Panc1 (cell line): ENCODE data around the gene KRTAP5-10. TPM values are rescaled to one million over a fixed set of nuclear protein-coding genes. Genes with fewer than 3 reads are reported as not detected.

Source experiments
- ATAC-seq: fragments of 200-7000 bp; cut with Tn5 transposase; 2 replicates; pipeline ENCODE4 v1.9.1; 2020; ENCODE audit warnings: mild to moderate bottlenecking, moderate library complexity
- BruUV-seq: library from RNA; stranded (reverse); fragments of 400-500 nt; replicated peaks from 2 replicates; lab custom pipeline; 2021; lab: Mats Ljungman, UMichigan
- CTCF ChIA-PET: fragments of 300-600 bp; sonication (Branson Sonifier 250); formaldehyde crosslinking; loops from one replicate; lab custom pipeline; 2022; ENCODE audit warnings: antibody characterized with exemption; lab: Charles Lee
- POLR2A ChIA-PET: fragments of 300-600 bp; sonication (Branson Sonifier 250); formaldehyde crosslinking; loops from one replicate; lab custom pipeline; 2022; ENCODE audit warnings: antibody characterized with exemption; lab: Charles Lee
- DNase-seq: peaks from one replicate; pipeline ENCODE4 v3.0.0-alpha.2; 2010; ENCODE audit warnings: low read depth, low spot score
- H3K27ac ChIP-seq: 2 replicates; pipeline ENCODE4 v1.5.1; 2011; ENCODE audit warnings: mild to moderate bottlenecking, low read length, inconsistent platforms
- H3K27me3 ChIP-seq: fragments of 200-500 bp; sonication (Bioruptor generic); 2 replicates; pipeline ENCODE4 v1.6.0; 2014; ENCODE audit warnings: low read length, inconsistent platforms; ENCODE audit not compliant: control insufficient read depth, insufficient read depth
- H3K36me3 ChIP-seq: fragments of 200-500 bp; sonication (Bioruptor generic); 2 replicates; pipeline ENCODE4 v1.5.1; 2014; ENCODE audit warnings: inconsistent platforms, mild to moderate bottlenecking, low read length, moderate library complexity; ENCODE audit not compliant: control insufficient read depth, insufficient read depth
- H3K4me1 ChIP-seq: 2 replicates; pipeline ENCODE4 v1.5.1; 2011; ENCODE audit warnings: inconsistent platforms, mild to moderate bottlenecking, low read length, moderate library complexity; ENCODE audit not compliant: control insufficient read depth, insufficient read depth
- H3K4me3 ChIP-seq, 2 experiments: 2 replicates each; pipeline ENCODE4 v1.5.1; 2011 to 2012; ENCODE audit warnings: low read depth in 2 of 2, low read length in 2 of 2, mild to moderate bottlenecking in 2 of 2, inconsistent platforms in 1 of 2, moderate library complexity in 1 of 2
- H3K9me3 ChIP-seq: fragments of 200-500 bp; sonication (Bioruptor generic); 2 replicates; pipeline ENCODE4 v1.5.1; 2014; ENCODE audit warnings: low read depth, mild to moderate bottlenecking, inconsistent platforms, low read length, moderate library complexity; ENCODE audit not compliant: control insufficient read depth, insufficient read depth
- CTCF ChIP-seq: fragments of 450-650 bp; IDR thresholded peaks from 2 replicates; pipeline ENCODE4 v1.5.1; 2017; ENCODE audit warnings: mild to moderate bottlenecking
- POLR2AphosphoS5 ChIP-seq: IDR thresholded peaks from 2 replicates; pipeline ENCODE4 v1.6.1; 2012; ENCODE audit warnings: mild to moderate bottlenecking, low read depth, low read length, moderate library complexity
- SIN3A ChIP-seq: IDR thresholded peaks from 2 replicates; pipeline ENCODE4 v1.6.1; 2012; ENCODE audit warnings: low read depth, mild to moderate bottlenecking, low read length, moderate library complexity, borderline replicate concordance; ENCODE audit not compliant: insufficient read depth
- TCF7L2 ChIP-seq: IDR thresholded peaks from 2 replicates; pipeline ENCODE4 v1.6.1; 2011; ENCODE audit warnings: mild to moderate bottlenecking, low read depth, low read length, inconsistent platforms
- in situ Hi-C: cut with HindIII; loops from 2 replicates; pipeline ENCODE4 v1.10.0; 2016; ENCODE audit warnings: low sequenced_read_pairs, low pct_unique_long_range_greater_than_20kb
- intact Hi-C: fragments of 100-400 bp; cut with micrococcal nuclease; formaldehyde crosslinking; loops from one replicate; pipeline ENCODE4 v1.10.0; 2022; ENCODE audit not compliant: unreplicated experiment
- total RNA-seq: library from RNA; stranded (reverse); gene quantifications from one replicate; pipeline ENCODE4 v1.2.1, GENCODE V29; 2021; ENCODE audit not compliant: unreplicated experiment
- TF ChIP-seq, protein P1 (sequence below), 2 experiments: IDR thresholded peaks; 2 replicates each; pipeline ENCODE4 v1.6.1; 2011 to 2012; ENCODE audit warnings: low read depth in 2 of 2, control low read depth in 1 of 2, low read length in 1 of 2, mild to moderate bottlenecking in 1 of 2, moderate library complexity in 1 of 2; ENCODE audit not compliant: insufficient read depth in 1 of 2

The KRTAP5-10 gene
- total RNA-seq, 1 experiment from 2014 or later = not detected

DNA sequence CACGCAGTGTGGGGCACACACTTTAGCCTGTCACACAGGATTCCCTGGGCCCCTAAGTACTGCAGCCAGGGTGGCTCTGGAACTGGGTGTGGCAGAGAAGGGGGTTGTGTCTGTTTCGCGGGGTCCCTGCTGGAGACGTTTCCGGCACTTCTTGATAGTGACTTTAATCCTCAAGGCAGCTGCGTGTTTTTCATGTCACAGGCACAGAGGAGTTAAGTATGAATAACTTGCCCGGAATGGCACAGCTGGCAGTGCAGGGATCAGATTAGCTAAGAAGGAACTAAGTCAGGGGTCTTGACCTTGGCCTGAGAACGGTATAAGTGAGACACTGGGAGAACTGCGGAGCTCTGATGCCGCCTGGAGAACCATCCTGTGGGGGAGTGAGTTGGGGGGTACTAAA is 45.8 kb upstream of the KRTAP5-10 start:
- no peak for ATAC-seq
- POLR2A ChIA-PET = no interaction called here
- intact Hi-C loops (no loop called here), in situ Hi-C loops (no loop called here)
- Histone ChIP-seq H3K27ac (no peak overlapping the region), H3K4me1 (no peaks in the 10 kb centered on the region), H3K9me3 (no peaks in the 10 kb centered on the region), H3K4me3 (no peak overlapping the region), H3K27me3 (no peaks in the 10 kb centered on the region), H3K36me3 (no peaks in the 10 kb centered on the region)
- CTCF ChIA-PET = no interaction called here
- TF ChIP-seq POLR2AphosphoS5 = no peak
- TF ChIP-seq, protein P1, sequence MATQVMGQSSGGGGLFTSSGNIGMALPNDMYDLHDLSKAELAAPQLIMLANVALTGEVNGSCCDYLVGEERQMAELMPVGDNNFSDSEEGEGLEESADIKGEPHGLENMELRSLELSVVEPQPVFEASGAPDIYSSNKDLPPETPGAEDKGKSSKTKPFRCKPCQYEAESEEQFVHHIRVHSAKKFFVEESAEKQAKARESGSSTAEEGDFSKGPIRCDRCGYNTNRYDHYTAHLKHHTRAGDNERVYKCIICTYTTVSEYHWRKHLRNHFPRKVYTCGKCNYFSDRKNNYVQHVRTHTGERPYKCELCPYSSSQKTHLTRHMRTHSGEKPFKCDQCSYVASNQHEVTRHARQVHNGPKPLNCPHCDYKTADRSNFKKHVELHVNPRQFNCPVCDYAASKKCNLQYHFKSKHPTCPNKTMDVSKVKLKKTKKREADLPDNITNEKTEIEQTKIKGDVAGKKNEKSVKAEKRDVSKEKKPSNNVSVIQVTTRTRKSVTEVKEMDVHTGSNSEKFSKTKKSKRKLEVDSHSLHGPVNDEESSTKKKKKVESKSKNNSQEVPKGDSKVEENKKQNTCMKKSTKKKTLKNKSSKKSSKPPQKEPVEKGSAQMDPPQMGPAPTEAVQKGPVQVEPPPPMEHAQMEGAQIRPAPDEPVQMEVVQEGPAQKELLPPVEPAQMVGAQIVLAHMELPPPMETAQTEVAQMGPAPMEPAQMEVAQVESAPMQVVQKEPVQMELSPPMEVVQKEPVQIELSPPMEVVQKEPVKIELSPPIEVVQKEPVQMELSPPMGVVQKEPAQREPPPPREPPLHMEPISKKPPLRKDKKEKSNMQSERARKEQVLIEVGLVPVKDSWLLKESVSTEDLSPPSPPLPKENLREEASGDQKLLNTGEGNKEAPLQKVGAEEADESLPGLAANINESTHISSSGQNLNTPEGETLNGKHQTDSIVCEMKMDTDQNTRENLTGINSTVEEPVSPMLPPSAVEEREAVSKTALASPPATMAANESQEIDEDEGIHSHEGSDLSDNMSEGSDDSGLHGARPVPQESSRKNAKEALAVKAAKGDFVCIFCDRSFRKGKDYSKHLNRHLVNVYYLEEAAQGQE (IDR thresholded peaks at IDR 0.05; ENCODE audit: insufficient read depth in 1 of 2, low read depth in 2 of 2, low read length in 1 of 2) = no peak
- TF ChIP-seq TCF7L2 = no peak
- no peak for TF ChIP-seq CTCF
- BruUV-seq = no TSS peak
- DNase-seq = no peak

DNA sequence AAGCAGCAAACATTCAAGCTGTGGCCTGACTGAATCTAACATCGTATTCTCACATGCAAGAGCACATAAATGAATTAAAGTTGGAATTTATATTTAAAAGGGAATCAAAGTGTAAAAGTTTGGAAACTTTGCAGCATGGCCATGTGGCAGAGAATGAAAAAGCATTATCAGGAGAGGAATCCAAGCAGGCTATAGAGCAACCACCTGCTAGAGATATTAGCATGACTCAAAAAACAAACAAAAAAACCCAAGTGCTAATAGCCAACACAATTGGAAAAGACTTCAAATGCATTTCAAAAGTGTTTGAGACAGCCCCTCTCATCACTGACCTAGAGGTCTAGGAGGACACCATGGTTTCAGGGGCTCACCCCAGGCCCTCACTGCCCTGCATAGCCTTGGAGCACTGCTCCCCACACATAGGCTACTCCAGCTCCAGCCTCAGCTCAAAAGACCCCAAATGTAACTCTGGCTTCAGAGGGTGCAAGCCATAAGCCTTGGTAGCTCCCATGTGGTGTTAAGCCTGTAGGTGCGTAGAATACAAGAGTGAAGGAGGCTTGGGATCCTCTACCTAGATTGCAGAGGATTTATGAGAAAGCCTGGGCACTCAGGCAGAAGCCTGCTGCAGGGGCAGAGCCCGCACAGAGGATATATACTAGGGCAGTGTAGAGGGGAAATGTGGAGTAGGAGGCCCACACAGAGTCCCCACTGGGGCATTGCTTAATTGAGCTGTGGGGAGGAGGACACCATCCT is 40.0 kb upstream of the KRTAP5-10 start:
- Histone ChIP-seq H3K4me1 (no peaks in the 10 kb centered on the region), H3K36me3 (no peaks in the 10 kb centered on the region), H3K27me3 (no peaks in the 10 kb centered on the region), H3K4me3 (no peak overlapping the region), H3K9me3 (no peaks in the 10 kb centered on the region), H3K27ac (no peak overlapping the region)
- ChIA-PET CTCF (interaction anchor here (0.8 kb wide), 1 partner anchor 39 kb away, joined by 3 read pairs; no protein-coding TSS in a partner anchor), POLR2A (no interaction called here)
- in situ Hi-C loops = no loop called here
- TF ChIP-seq CTCF (no peak), SIN3A (no peak)
- TF ChIP-seq, protein P1 (IDR thresholded peaks at IDR 0.05; ENCODE audit: insufficient read depth in 1 of 2, low read depth in 2 of 2, low read length in 1 of 2) = no peak
- ATAC-seq = no peak
- intact Hi-C loops = no loop called here
- no TSS peak for BruUV-seq
- DNase-seq = no peak
